CD4-positive, alpha-beta T cell treated with Interleukin-4 for 4 hours (primary cell): Measurements from ENCODE around the gene PLEK.
"Not testable (repeated sequence)": the region's sequence is repeated elsewhere in the genome, so short reads cannot be mapped to it uniquely, and the experiment has no call there.

Experiments
- DNase-seq: peaks from one replicate; pipeline ENCODE4 v3.0.0-alpha.2; 2020

The PLEK gene

GRCh38 chr2:68418419-68418818, 53.3 kb downstream of the PLEK start:
- no peak for DNase-seq

DNA sequence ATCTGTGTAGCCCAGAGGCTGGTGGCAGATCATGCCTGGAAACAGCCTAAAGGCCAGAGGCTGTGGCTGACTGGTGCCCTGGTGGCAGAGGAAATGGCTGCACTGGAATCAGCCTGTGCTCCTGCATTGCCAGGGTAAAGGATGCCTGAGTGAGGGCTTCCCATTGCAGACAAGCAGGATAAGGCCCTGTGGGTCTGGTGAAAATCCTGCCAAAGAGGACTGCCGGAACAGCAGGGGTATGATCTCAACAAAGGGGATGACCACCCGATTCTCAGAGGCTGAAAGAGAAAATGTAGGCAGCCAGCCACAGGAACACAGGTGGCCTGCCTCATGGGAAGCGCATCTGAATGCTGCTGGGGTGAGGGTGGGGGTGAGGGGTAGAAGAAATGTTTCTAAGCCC, 53.8 kb downstream of the PLEK start:
- DNase-seq = no peak

- DNase-seq = no peak
These were observed 55.3 kb downstream of the PLEK start for GRCh38 chr2:68420254-68420910.

- DNase-seq = peak; percentile 74
These were observed 59.0 kb downstream of the PLEK start for GRCh38 chr2:68423966-68424650.

DNA sequence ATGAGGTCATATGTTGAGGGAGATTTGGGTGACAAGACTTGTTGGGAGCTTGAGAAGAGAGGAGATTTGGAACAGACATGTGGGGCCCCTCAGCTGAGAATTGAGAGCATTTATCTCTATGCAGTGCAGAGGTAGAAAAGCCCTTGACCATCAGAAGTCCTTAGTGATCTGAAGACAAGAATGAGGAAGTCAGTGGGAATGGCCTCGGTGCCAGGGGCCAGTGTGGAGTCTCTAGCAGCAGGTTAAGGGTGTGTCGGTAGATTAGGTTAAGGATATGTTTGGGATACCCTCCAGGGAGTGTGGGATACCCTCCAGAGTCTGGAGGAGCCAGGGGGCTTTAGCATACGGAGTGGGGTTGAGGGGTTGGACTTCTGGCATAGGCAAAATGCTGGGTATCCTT, 60.4 kb downstream of the PLEK start:
- DNase-seq = no peak

- DNase-seq = no peak
These were observed 61.4 kb downstream of the PLEK start for GRCh38 chr2:68426446-68426845.

- DNase-seq = peak; percentile 85
These were observed 61.9 kb downstream of the PLEK start for GRCh38 chr2:68426848-68427579.

GRCh38 chr2:68428126-68428525, 63.0 kb downstream of the PLEK start:
- DNase-seq = no peak

DNA sequence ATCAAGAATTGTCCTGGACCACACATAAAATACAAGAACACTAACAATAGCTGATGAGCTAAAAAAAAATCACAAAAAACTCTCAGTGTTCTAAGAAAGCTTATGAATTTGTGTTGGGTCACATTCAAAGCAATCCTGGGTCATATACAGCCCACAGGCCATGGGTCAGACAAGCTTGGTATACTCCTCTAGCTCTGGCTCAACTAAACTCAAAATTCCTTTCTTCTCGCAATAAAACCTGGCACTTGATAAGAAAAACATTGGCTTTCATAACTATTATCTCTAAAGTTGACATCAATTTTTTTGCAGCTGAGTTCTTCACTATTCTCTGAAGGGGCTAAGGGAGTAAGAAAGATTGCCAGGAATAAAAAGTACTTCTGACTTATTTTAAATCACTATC, 63.7 kb downstream of the PLEK start:
- DNase-seq = no peak

- no peak for DNase-seq
These were observed 64.3 kb downstream of the PLEK start for GRCh38 chr2:68429311-68429826.

- DNase-seq = no peak
These were observed 66.4 kb downstream of the PLEK start for GRCh38 chr2:68431316-68431972.

DNA sequence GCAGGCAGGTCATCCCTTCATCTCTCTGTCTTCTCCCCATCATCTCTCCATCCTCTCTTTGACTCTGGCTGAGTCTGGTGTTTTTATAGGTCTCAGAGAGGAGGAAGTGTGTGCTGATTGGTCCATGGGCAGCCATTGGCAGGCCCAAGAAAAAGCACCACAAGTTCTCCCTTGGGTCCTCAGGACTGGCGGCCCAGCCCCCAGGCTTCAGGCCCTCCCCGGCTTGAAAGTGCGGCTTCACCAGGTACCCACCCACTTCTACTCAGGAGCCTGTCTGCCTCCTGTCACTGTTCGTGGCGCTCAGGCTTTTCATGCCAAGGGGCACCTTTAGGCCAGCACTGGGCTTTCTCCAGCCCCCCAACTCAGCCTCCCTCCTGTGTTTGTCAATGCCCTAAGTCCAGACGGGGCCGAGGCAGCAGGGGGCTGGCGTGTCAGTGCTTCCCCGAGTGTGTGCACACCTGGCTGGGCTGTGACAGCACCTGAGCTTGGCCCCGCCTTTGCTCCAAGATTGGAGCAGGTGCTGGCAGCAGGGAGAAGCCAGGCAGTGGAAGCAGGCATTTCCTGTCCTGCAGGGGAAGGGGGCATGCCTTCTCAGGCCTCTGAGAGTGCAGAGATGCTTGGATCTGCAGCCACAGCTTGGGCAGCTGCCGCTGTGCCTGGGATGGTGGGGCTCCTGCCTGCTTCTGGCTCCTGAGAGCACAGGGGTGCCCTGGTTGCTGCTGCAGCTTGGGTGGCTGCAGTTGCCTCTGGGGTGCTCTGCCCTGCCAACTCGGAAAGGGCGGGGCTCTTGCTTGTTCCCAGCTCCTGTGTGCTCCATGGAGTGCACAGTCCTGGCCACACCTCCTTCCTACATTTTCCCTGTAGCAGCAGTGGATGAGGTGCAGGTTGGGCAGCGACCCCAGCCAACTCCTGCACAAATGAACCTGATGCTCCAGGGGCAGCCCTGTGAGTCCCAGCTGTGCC, 67.9 kb downstream of the PLEK start:
- DNase-seq = no peak

- DNase-seq = no peak
These were observed 69.9 kb downstream of the PLEK start for GRCh38 chr2:68434981-68435380.

DNA sequence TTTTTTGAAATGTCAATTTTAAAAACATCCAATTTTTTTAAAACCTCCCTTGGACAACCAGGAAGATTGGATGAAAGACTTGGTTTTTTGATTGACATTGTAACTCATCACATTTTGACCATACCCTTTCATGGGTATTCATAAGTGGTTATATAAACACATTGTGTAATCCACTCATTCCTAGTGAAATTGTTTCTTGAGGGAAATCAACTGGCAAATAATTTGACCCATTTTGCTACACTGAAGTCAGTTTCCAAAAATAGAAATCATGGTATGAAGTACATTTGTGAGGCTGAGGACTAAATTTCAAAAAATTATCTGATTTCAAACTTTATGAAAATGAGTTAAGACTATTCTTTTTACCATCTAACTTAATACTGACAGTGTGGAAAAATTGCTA, 70.5 kb downstream of the PLEK start:
- no peak for DNase-seq

GRCh38 chr2:68436270-68436669, 71.2 kb downstream of the PLEK start:
- DNase-seq = no peak

DNA sequence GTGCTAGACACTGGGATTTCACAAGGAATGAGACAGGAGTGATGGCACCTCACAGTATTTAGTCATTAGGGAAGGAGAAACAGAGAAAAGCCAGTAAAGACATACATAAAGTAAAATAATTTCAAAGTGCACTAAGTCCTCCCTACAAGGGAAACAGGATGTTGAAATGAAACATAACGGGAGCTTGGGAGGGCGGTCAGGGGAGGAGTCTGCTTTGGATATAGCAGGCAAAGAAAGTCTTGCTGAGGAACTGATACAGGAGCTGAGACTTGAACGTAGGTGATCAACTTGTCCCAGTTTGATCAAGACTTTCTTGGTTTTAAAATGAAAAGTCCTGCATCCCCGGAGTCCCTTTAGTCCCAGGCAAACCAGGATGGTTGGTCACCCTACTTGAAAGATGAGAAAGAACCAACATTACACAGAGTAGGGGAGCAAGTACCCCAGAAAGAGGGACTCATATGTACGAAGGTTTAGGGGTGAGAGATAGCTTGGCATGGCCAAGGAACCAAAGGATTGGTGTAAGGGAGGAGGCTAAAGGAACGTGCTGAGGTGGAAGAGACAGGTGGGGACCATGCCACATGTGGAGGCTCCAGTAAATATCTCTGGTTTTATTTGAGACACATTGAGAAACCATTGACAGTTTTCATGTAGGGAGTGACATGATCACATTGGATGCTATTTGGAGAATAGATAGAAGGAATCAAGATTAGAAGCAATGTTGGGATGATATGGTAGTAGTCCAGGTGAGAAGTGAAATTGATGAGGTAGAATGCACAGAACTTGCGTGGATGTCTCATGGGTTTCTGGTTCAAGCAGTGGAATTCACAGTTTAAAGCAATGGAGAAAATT, 73.6 kb downstream of the PLEK start:
- DNase-seq = no peak

GRCh38 chr2:68441179-68441993, 76.3 kb downstream of the PLEK start:
- DNase-seq = peak; percentile 93

- no peak for DNase-seq
These were observed 76.9 kb downstream of the PLEK start for GRCh38 chr2:68441994-68442322.

- not testable (repeated sequence) for DNase-seq
These were observed 81.3 kb downstream of the PLEK start for GRCh38 chr2:68446425-68446824.
